Activated CD8-positive, alpha-beta memory T cell treated with anti-CD3 and anti-CD28 coated beads, Interleukin-2, amount 10 ng/mL, durations not matched to agents 7 days and 5 days (primary cell): ENCODE results near the gene ELK3. TPM values are rescaled to one million over a fixed set of nuclear protein-coding genes. Genes with fewer than 3 reads are reported as not detected.

Experiments used
- ATAC-seq: fragments of 150-1000 bp; cut with Tn5 transposase; one replicate; pipeline ENCODE4 v1.10.0; 2021; ENCODE audit warnings: moderate library complexity
- CTCF ChIA-PET: fragments of 350-600 bp; sonication (Branson Sonifier 250); formaldehyde crosslinking; loops from one replicate; lab custom pipeline; 2021; ENCODE audit warnings: antibody characterized with exemption; lab: Charles Lee
- DNase-seq: peaks from one replicate; pipeline ENCODE4 v3.0.0-alpha.2; 2020
- H3K27ac Mint-ChIP-seq: one replicate; pipeline ENCODE4 v1.8.0; 2021; ENCODE audit warnings: mild to moderate bottlenecking, mixed read lengths
- H3K27me3 Mint-ChIP-seq: one replicate; pipeline ENCODE4 v1.8.0; 2021; ENCODE audit warnings: mixed read lengths
- H3K36me3 Mint-ChIP-seq: one replicate; pipeline ENCODE4 v1.8.0; 2021; ENCODE audit warnings: mild to moderate bottlenecking, mixed read lengths
- H3K4me1 Mint-ChIP-seq: one replicate; pipeline ENCODE4 v1.8.0; 2021; ENCODE audit warnings: mixed read lengths
- H3K4me3 Mint-ChIP-seq: one replicate; pipeline ENCODE4 v1.8.0; 2021; ENCODE audit warnings: mild to moderate bottlenecking, moderate library complexity, mixed read lengths
- H3K9me3 Mint-ChIP-seq: one replicate; pipeline ENCODE4 v1.8.0; 2022; ENCODE audit warnings: low read depth, mixed read lengths
- total RNA-seq, 2 experiments: library from RNA; stranded (reverse); gene quantifications; one replicate each; pipeline ENCODE4 v1.2.3, GENCODE V29; 2021

ELK3 gene
- total RNA-seq, 2 experiments from 2014 or later, result 16.1 to 17.1 TPM

- Mint-ChIP-seq H3K27me3 (no peaks in the 10 kb centered on the region), H3K9me3 (no peaks in the 10 kb centered on the region), H3K36me3 (peaks cover 36% of the 10 kb centered on the region), H3K4me3 (no peak overlapping the region), H3K4me1 (peaks cover 28% of the 10 kb centered on the region), H3K27ac (no peak overlapping the region)
- CTCF ChIA-PET, result no interaction called here
- ATAC-seq, result no peak
- no peak for DNase-seq
Measured at GRCh38 chr12:96248136-96248931, 54.2 kb downstream of the ELK3 start.

- ATAC-seq (no peak), DNase-seq (peak; percentile 36)
- no peak overlapping the region for H3K4me3 Mint-ChIP-seq
- peaks cover 29% of the 10 kb centered on the region for H3K4me1 Mint-ChIP-seq
- H3K27ac Mint-ChIP-seq, result peak overlapping the region; percentile 17
- no peaks in the 10 kb centered on the region for H3K9me3 Mint-ChIP-seq
- CTCF ChIA-PET, result no interaction called here
- H3K36me3 Mint-ChIP-seq, result peaks cover 36% of the 10 kb centered on the region
- no peaks in the 10 kb centered on the region for H3K27me3 Mint-ChIP-seq
Measured at GRCh38 chr12:96249196-96250118, 55.3 kb downstream of the ELK3 start.

GRCh38 chr12:96250119-96250685 lies 56.0 kb downstream of the ELK3 start:
- Mint-ChIP-seq H3K4me3 (no peak overlapping the region), H3K4me1 (peaks cover 30% of the 10 kb centered on the region), H3K27me3 (no peaks in the 10 kb centered on the region), H3K9me3 (no peaks in the 10 kb centered on the region), H3K36me3 (peaks cover 39% of the 10 kb centered on the region), H3K27ac (peak overlapping the region; percentile 17)
- CTCF ChIA-PET, result no interaction called here
- no peak for ATAC-seq
- DNase-seq, result peak; percentile 36

- CTCF ChIA-PET, result interaction anchor here (1.1 kb wide), 1 partner anchor 144 kb away, joined by 3 read pairs; no protein-coding TSS in a partner anchor
- Mint-ChIP-seq H3K4me3 (no peak overlapping the region), H3K27ac (no peak overlapping the region), H3K27me3 (no peaks in the 10 kb centered on the region), H3K9me3 (no peaks in the 10 kb centered on the region), H3K4me1 (peaks cover 17% of the 10 kb centered on the region), H3K36me3 (peaks cover 25% of the 10 kb centered on the region)
- no peak for DNase-seq
- ATAC-seq, result no peak
Measured at GRCh38 chr12:96255077-96255476, 60.9 kb downstream of the ELK3 start.

GRCh38 chr12:96256672-96257361 lies 62.6 kb downstream of the ELK3 start:
- peaks cover 8% of the 10 kb centered on the region for H3K4me1 Mint-ChIP-seq
- peaks cover 32% of the 10 kb centered on the region for H3K36me3 Mint-ChIP-seq
- no peaks in the 10 kb centered on the region for H3K27me3 Mint-ChIP-seq
- no peak overlapping the region for H3K4me3 Mint-ChIP-seq
- CTCF ChIA-PET, result no interaction called here
- ATAC-seq (no peak), DNase-seq (no peak)
- H3K27ac Mint-ChIP-seq, result no peak overlapping the region
- no peaks in the 10 kb centered on the region for H3K9me3 Mint-ChIP-seq

GRCh38 chr12:96257550-96258103 lies 63.5 kb downstream of the ELK3 start:
- CTCF ChIA-PET, result interaction anchor here (1.9 kb wide), 1 partner anchor 259 kb away, joined by 5 read pairs; no protein-coding TSS in a partner anchor
- Mint-ChIP-seq H3K4me1 (peaks cover 8% of the 10 kb centered on the region), H3K4me3 (no peak overlapping the region), H3K9me3 (no peaks in the 10 kb centered on the region), H3K27ac (no peak overlapping the region), H3K27me3 (no peaks in the 10 kb centered on the region), H3K36me3 (peaks cover 29% of the 10 kb centered on the region)
- no peak for DNase-seq
- ATAC-seq, result no peak

- DNase-seq (peak; percentile 56), ATAC-seq (peak; percentile 70)
- H3K4me1 Mint-ChIP-seq, result peaks cover 8% of the 10 kb centered on the region
- H3K36me3 Mint-ChIP-seq, result peaks cover 31% of the 10 kb centered on the region
- no peak overlapping the region for H3K27ac Mint-ChIP-seq
- no peaks in the 10 kb centered on the region for H3K27me3 Mint-ChIP-seq
- CTCF ChIA-PET, result interaction anchor here (1.9 kb wide), 1 partner anchor 258 kb away, joined by 5 read pairs; no protein-coding TSS in a partner anchor
- no peaks in the 10 kb centered on the region for H3K9me3 Mint-ChIP-seq
- no peak overlapping the region for H3K4me3 Mint-ChIP-seq
Measured at GRCh38 chr12:96258104-96258961, 64.2 kb downstream of the ELK3 start.

GRCh38 chr12:96260231-96260630 lies 66.1 kb downstream of the ELK3 start:
- ATAC-seq (no peak), DNase-seq (no peak)
- H3K9me3 Mint-ChIP-seq, result no peaks in the 10 kb centered on the region
- H3K4me3 Mint-ChIP-seq, result no peak overlapping the region
- peaks cover 8% of the 10 kb centered on the region for H3K4me1 Mint-ChIP-seq
- no peaks in the 10 kb centered on the region for H3K27me3 Mint-ChIP-seq
- peaks cover 40% of the 10 kb centered on the region for H3K36me3 Mint-ChIP-seq
- CTCF ChIA-PET, result no interaction called here
- no peak overlapping the region for H3K27ac Mint-ChIP-seq

- CTCF ChIA-PET, result interaction anchor here (0.9 kb wide), 1 partner anchor 140 kb away, joined by 3 read pairs; the partner anchor contains the start of gene CDK17
- Mint-ChIP-seq H3K4me3 (no peak overlapping the region), H3K27ac (no peak overlapping the region), H3K9me3 (no peaks in the 10 kb centered on the region), H3K36me3 (peaks cover 41% of the 10 kb centered on the region), H3K4me1 (peaks cover 7% of the 10 kb centered on the region), H3K27me3 (no peaks in the 10 kb centered on the region)
- ATAC-seq (no peak), DNase-seq (no peak)
Measured at GRCh38 chr12:96260644-96261043, 66.5 kb downstream of the ELK3 start.

GRCh38 chr12:96261557-96261956 lies 67.4 kb downstream of the ELK3 start:
- Mint-ChIP-seq H3K4me1 (peaks cover 7% of the 10 kb centered on the region), H3K9me3 (no peaks in the 10 kb centered on the region), H3K36me3 (peaks cover 45% of the 10 kb centered on the region), H3K27ac (no peak overlapping the region), H3K4me3 (no peak overlapping the region), H3K27me3 (no peaks in the 10 kb centered on the region)
- no peak for DNase-seq
- ATAC-seq, result no peak
- CTCF ChIA-PET, result interaction anchor here (0.9 kb wide), 1 partner anchor 139 kb away, joined by 3 read pairs; the partner anchor contains the start of gene CDK17

- DNase-seq, result no peak
- CTCF ChIA-PET, result interaction anchor here (0.8 kb wide), 1 partner anchor 10 kb away, joined by 4 read pairs; no protein-coding TSS in a partner anchor
- no peaks in the 10 kb centered on the region for H3K9me3 Mint-ChIP-seq
- no peak overlapping the region for H3K4me3 Mint-ChIP-seq
- peaks cover 51% of the 10 kb centered on the region for H3K36me3 Mint-ChIP-seq
- peaks cover 7% of the 10 kb centered on the region for H3K4me1 Mint-ChIP-seq
- no peaks in the 10 kb centered on the region for H3K27me3 Mint-ChIP-seq
- ATAC-seq, result no peak
- H3K27ac Mint-ChIP-seq, result no peak overlapping the region
Measured at GRCh38 chr12:96263449-96263902, 69.3 kb downstream of the ELK3 start.

- no peak overlapping the region for H3K4me3 Mint-ChIP-seq
- no peaks in the 10 kb centered on the region for H3K27me3 Mint-ChIP-seq
- peaks cover 2% of the 10 kb centered on the region for H3K4me1 Mint-ChIP-seq
- no peaks in the 10 kb centered on the region for H3K9me3 Mint-ChIP-seq
- CTCF ChIA-PET, result no interaction called here
- peaks cover 53% of the 10 kb centered on the region for H3K36me3 Mint-ChIP-seq
- no peak overlapping the region for H3K27ac Mint-ChIP-seq
- ATAC-seq (no peak), DNase-seq (no peak)
Measured at GRCh38 chr12:96265400-96265799, 71.2 kb downstream of the ELK3 start.
